Effector CD8-positive, alpha-beta T cell (primary cell): ENCODE data around the gene SBK2.
"Not testable (repeated sequence)": the region's sequence is repeated elsewhere in the genome, so short reads cannot be mapped to it uniquely, and the experiment has no call there.

ENCODE experiments used
- DNase-seq: peaks from one replicate; lab custom pipeline; 2025; lab: John Stamatoyannopoulos, UW
- total RNA-seq, 4 experiments: gene quantifications; one replicate each; lab custom pipeline; 2026; lab: John Stamatoyannopoulos, UW

Gene SBK2
- 0 to 0.36 (median 0.06) reads per million in 4 experiments for total RNA-seq

DNA sequence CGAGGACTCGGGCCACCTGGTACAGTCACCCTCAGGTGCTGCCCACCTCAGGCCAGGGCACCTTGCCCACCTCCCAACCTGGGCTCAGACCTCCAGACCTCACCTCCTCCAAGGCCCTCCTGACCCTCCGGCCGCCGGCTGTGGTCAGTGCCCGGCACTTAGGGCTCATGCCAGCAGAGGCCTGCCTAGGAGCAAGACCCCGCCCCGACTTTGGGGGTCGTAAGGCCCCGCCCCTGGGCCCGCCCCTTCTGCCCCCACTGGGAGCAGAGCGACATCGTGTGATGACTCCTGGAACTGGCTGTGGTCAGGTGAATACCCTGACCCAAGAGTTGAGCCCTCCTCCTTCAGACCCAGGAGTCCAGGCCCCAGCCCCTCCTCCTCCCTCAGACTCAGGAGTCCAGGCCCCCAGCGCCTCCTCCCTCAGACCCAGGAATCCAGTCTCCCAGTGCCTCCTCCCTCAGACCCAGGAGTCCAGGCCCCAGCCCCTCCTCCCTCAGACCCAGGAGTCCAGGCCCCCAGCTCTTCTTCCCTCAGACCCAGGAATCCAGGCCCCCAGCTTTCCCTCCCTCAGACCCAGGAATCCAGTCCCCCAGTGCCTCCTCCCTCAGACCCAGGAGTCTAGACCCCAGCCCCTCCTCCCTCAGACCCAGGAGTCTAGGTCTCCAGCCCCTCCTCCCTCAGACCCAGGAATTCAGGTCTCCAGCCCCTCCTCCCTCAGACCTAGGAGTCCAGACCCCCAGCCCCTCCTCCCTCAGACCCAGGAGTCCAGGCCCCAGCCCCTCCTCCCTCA is at the start of gene SBK2:
Gene SBK2 (minus strand): TSS at position 183 of the 790 bp plus-strand sequence. CDS start 839 bp downstream, outside the sequence.
- no peak for DNase-seq

GRCh38 chr19:55585658-55586339 is 48.9 kb upstream of the SBK2 start:
- peak; percentile 51 for DNase-seq

- DNase-seq = no peak
These were observed 47.9 kb upstream of the SBK2 start for GRCh38 chr19:55584871-55585270.

DNA sequence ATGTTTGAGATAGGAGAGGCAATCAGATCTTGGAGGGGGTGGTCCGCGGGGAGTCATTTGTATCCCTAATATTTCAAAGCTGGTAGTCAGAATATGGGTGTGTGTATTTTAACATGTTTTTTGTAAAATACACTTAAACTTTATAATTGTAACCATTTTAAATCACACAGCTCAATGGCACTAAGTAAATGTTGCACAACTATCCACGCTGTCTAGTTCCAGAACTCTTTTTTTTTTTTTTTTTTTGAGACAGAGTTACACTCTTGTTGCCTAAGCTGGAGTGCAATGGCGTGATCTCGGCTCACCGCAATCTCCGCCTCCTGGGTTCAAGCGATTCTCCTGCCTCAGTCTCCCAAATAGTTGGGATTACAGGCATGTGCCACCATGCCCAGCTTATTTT is 47.0 kb upstream of the SBK2 start:
- DNase-seq = not testable (repeated sequence)

DNA sequence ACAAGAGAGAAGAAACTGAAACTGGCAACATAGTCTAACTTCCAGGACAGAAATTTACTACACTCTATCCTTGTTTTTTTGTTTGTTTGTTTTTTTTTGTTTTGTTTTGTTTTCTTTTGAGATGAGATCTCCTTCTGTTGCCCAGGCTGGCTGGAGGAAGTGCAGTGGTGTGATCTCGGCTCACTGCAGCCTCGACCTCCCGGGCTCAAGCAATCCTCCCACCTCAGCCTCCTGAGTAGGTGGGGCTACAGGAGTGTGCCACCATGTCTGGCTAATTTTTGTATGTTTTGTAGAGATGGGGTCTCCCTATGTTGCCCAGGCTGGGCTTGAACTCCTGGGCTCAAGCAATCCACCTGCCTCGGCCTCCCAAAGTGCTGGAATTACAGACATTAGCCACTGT is 45.4 kb upstream of the SBK2 start:
- not testable (repeated sequence) for DNase-seq

GRCh38 chr19:55581823-55582223 is 44.9 kb upstream of the SBK2 start:
- no peak for DNase-seq

GRCh38 chr19:55581145-55581822 is 44.4 kb upstream of the SBK2 start:
- no peak for DNase-seq

DNA sequence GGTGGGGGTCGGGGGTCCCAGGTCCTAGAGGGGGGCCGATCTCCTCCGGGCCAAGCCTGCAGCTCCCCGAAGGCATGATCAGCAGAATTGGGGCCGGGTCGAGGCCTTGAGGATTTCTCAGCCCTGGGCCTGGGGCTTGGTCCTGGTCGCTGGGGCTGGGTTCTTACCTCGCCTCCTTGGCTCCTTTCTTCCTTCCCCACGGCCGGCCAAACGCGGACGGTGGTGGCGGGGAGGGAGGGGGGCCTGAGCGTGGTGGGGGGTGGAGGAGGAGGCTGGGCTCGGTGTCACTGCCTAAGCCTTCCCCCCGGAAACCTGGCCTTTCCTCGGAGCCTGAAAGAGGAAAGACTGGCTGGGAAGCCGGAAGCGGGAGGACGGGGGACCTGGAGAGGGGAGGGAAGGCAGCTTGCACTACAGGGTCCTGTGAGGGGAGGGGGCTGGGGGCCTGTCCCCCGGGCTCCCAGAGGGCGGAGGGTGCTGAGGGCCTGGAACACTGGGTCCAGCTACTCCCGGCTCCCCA is 43.8 kb upstream of the SBK2 start, which contains the start of gene ZNF579:
Gene ZNF579 (minus strand): TSS at position 221 of the 517 bp plus-strand sequence. CDS start 1,209 bp downstream, outside the sequence.
- peak; percentile 54 for DNase-seq

GRCh38 chr19:55579766-55580621 is 43.1 kb upstream of the SBK2 start:
- DNase-seq = no peak

DNA sequence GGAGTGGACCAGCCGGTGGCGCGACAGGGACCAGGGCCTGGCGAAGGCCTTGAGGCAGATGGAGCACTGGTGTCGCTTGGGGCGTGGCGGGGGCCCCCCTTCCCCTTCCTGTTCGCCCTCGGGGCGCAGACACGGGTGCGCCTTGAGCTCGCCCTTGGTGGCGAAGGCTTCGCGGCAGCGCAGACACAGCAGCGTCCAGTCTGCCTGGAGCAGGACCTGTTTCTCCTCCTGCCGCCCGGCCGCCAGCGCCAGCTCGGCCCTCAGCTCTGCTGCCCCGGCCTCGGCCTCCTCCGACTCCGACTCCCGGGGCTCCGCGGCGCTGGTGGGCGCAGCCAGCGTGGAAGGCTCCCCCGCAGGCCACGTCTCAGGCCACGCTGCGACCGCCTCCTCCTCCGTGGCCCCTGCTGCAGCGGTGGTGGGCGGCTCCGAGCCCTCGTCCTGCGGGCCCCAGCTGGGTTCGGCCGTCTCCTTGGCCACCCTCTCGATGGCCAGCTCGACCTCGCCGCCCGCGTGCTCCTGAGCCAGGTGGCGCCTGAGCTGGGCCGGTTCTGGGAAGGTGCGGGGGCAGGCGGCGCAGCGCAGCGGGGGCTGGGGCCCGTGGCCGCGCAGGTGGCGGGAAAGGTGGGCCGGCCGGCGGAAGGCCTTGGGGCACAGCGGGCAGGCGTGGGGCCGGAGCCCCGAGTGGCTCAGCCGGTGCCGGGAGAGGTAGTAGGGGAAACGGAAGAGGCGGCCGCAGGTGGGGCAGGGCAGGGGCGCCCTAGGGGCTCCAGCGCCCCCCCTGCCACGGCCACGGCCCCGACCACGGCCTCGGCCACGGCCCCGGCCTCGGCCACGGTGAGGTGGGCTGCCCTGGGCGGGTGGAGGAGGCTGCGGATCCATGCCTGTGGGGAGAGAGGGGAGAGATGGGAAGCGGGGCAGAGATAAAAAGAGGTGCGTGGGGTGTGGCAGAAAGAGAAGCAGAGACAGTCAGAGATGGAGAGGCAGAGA is 42.1 kb upstream of the SBK2 start:
- no peak for DNase-seq

- DNase-seq = no peak
These were observed 41.3 kb upstream of the SBK2 start for GRCh38 chr19:55578031-55578760.

- no peak for DNase-seq
These were observed 39.8 kb upstream of the SBK2 start for GRCh38 chr19:55576746-55577145.

GRCh38 chr19:55573929-55574328 is 37.0 kb upstream of the SBK2 start:
- not testable (repeated sequence) for DNase-seq

DNA sequence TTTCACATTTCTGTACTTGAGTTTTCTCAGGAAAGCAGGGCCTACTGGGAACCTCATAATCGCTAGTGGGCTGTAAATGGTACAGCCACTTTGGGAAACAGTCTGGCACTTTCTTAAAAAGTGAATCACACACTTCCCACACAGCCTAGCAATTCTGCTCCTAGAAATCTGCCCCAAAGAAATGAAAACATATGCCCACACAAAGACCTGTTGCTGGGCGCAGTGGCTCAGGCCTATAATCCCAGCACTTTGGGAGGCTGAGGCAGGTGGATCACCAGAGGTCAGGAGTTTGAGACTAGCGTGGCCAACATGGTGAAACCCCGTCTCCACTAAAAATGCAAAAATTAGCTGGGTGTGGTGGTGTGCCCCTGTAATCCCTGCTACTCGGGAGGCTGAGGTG is 32.5 kb upstream of the SBK2 start:
- DNase-seq = not testable (repeated sequence)

GRCh38 chr19:55567708-55568328 is 30.9 kb upstream of the SBK2 start:
- no peak for DNase-seq

DNA sequence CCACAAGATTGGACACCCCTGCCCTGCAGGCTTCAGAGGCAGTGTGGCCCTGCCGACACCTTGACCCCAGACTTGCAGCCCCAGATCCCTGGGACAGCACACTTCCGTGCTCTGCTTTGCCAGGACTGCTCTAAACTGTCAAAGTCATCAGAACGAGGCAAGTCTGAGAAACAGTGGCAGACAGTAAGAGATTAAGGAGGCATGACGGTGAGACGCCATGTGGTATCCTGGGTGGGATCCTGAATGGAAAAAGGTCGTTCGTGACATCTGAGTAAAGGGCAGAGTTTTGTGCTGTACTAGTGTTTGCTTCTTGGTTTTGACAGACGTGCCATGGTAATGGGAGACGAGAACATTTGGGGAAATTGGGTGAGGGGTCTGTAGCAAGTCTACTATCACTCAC is 29.9 kb upstream of the SBK2 start:
- no peak for DNase-seq

- DNase-seq = no peak
These were observed 26.3 kb upstream of the SBK2 start for GRCh38 chr19:55563261-55563690.

- no peak for DNase-seq
These were observed 22.8 kb upstream of the SBK2 start for GRCh38 chr19:55559684-55560083.

DNA sequence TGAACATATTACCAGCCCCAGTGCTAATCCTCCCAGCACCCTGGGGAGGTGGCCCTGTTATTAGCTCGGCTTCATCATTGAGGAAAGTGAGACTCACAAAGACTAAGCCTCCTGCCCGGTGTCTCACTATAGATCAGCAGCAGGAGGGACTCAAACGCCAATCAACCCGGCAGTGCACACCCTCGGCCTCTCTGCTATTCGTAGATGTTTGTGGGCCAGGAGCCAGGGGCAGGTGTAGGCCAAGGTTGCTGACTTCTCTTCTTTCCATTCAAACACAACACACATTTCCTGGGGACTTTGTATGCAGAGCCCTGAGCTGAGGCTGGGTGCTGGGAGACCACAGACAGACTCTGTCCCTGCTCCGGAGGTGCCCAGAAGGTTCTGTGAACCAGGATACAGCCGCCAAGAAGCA is 17.8 kb upstream of the SBK2 start:
- DNase-seq = no peak
